HG03575 (cell line): ENCODE data around the gene FXYD5.

Experiments used
- ATAC-seq: cut with Tn5 transposase; IDR thresholded peaks from one replicate; pipeline ENCODE4 v1.9.1; 2021; ENCODE audit not compliant: unreplicated experiment, insufficient number of reproducible peaks, low FRiP score; ENCODE audit errors: extremely low read depth

Gene FXYD5

GRCh38 chr19:35133826-35134225 is 20.7 kb upstream of the FXYD5 start:
- no peak for ATAC-seq

- no peak for ATAC-seq
Measured at GRCh38 chr19:35134601-35135242, 19.8 kb upstream of the FXYD5 start, which contains the start of gene LGI4. Gene LGI4 (minus strand): TSS chr19:35135059. CDS start chr19:35134680, 379 bp downstream.

DNA sequence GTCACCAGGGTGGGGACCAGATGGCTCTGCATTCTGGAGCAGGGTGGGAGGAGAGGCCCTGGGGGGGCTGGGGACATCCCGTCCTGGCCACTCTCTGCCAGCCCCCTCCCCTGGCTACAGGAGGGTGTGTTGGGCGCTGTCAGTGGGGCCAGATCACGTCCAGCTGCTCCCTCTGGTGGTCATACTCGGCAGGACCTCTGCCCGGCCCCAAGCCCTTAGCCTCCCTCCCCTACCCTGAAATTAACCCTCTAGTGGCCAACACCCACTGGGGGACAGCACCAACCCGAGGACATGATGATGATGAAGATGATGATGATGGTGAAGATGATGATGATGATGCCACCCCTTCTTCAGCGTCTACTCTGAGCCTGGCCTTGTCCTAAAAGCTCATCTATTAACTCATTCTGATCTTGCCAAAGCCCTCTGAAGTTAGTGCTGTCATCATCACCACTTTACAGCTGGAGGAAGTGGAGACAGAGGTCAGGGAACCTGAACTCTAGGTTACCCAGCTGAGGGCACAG is 19.1 kb upstream of the FXYD5 start:
- ATAC-seq, result no peak

GRCh38 chr19:35136231-35136630 is 18.3 kb upstream of the FXYD5 start:
- ATAC-seq, result no peak

DNA sequence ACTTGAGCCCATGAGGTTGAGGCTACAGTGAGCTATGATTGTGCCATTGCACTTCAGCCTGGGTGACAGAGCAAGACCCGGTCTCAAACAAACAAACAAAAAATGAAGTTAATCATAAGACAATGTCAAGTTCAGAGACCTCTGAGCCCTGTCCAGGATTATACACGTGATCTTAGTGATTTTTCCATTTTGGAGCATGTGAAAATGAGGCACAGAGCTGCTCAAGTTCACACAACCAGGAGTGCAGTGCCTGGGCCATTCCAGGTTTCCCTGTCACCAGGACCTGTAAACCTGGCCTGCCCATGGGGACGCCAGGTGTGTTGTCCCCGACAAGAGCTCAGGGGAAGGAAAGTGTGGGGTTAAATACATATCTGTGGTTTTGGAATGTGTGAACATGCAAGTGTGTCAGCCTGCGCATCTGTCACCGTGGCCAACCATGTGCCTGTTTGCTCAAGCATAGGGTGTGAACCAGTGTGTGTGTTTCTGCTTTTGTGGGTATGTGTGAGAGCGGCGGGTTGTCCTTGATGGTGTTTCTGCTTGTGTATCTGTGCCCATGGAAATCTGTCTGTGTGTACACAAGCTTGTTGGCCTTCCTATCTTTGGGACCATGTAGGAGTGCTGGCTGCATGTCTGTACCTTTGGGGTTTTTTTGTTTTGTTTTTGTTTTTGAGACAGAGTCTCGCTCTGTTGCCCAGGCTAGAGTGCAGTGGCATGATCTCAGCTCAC is 17.4 kb upstream of the FXYD5 start:
- no peak for ATAC-seq

DNA sequence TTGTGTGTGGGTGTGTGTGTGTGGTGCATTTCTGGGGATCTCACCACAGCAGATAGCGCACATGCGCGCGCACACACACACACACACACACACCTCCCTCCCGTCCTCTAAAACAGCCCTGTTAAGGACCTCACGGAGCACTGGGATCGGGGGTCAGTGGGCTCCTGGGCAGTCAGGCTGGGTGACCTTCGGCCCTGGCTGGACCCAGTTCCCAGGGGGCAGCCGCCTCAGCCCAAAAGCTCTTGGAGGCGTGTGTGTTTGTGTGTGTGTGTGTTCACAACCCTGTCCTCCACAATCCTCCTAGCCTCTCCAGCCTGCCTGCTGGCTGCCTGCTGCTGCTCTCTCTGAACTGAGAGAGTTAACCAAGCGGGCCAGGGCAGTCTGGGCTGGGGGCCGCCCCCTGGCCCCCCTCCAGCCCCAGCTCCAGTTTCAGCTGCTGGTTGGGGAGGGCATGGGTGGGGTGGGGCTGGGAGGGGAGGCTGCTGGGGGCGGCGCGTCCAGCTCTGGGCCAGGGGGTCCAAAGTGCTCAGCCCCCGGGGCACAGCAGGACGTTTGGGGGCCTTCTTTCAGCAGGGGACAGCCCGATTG is 16.1 kb upstream of the FXYD5 start, which contains the start of gene FXYD1:
Gene FXYD1 (plus strand): TSS at position 520 of the 588 bp plus-strand sequence. CDS start 1,256 bp downstream, outside the sequence.
- no peak for ATAC-seq

DNA sequence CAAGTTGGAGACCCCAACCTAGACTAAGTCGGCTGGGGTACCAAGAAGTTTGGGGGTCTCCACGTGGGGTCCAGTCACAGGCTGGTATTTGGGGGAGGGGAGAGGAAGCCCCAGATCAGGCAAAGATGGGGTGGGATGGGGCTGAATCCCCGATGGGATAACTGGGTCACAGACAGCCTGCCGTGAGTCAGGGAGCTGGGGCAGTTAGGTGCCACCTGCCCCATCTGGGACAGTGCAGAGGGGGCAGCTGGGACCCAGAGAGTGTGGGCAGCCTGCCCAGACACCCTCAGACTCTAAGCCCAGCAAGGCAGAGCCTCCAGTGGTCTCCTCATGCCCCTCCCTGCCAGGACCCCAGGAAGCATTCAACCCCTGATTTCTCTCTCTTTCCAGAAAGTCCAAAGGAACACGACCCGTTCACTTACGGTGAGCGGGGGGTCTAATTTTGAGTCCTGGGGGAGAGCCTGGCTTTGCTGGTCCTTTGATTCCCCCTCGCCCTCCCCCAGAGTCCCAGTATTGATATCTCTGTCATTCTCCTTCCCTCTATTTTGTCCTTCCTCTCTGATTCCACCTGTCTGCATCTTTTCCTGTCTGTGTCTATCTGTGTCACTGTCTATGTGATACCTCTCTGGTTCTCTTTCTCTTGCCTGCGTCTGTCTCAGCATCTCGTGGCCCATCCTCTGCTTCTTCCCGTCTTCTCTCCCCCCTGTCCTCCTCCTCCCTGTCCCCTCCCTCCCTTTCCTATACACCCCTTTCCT is 14.2 kb upstream of the FXYD5 start:
- no peak for ATAC-seq

DNA sequence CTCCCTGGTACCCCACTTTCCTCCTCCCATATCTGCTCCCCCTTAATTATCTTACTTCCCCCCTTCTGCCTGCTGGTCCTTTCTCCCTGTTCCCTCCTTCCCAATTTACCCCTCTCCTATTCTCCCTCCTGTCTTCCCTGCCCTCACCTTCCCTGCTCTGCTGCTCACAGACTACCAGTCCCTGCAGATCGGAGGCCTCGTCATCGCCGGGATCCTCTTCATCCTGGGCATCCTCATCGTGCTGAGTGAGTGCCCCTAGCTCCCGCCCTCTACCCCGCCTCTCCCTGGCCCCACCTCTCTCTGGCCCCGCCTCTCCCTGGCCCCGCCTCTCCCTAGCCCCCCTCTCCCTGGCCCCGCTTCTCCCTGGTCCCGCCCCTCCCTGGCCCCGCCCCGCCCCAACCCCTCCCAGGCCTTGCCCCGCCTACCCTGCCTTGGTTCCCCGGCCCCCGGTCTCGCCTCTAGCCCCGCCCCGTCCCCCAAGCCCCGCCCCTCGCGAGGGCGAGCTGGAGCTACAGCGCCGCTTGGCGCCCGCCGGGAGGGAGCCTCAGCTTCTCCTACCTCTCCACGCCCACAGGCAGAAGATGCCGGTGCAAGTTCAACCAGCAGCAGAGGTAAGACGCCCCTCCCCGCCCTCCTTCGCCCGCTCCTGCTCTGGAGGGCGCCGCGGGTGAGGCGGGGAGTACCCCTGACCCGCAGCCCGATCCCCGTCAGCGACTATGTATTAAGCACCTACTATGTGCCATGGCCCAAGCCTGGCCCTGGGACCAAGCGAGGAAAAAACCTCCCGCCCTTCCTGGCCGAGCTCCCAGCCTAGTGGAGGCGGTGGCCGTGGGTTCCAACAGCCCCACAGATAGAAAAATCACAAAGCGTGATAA is 13.3 kb upstream of the FXYD5 start:
- ATAC-seq, result no peak

DNA sequence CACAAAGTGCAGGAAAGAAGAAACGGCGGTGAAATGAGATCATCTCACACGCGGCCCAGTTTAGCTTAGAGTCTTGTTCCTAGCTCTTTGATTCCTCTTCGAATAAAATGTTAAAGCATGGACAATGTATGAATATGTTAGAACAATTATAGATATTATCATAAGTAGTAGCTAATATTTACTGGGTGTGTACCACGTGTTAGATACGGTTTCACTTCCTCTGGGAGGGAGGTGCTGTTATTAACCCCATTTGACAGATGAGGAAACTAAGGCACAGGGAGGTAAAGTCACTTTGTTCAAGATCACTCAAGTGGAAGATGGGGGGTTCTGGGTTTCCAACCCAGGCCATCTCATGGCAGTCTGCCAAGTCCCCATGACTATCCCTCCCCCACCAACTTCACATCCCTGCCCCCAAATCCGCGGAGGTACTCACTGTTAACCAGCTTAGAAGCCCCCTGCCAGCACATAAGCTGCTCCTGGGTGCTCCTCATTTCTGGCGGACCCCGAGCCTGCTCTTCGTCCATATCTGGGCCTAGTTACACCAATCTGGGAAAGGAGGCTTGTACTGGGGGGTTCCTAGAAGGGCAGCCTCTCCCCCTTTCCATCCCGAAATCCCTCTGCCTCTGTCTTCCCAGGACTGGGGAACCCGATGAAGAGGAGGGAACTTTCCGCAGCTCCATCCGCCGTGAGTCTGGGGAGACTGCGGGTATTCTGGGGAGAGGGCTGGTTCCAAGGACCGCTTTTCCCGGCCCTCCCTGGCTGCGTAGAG is 12.5 kb upstream of the FXYD5 start:
- ATAC-seq, result no peak

DNA sequence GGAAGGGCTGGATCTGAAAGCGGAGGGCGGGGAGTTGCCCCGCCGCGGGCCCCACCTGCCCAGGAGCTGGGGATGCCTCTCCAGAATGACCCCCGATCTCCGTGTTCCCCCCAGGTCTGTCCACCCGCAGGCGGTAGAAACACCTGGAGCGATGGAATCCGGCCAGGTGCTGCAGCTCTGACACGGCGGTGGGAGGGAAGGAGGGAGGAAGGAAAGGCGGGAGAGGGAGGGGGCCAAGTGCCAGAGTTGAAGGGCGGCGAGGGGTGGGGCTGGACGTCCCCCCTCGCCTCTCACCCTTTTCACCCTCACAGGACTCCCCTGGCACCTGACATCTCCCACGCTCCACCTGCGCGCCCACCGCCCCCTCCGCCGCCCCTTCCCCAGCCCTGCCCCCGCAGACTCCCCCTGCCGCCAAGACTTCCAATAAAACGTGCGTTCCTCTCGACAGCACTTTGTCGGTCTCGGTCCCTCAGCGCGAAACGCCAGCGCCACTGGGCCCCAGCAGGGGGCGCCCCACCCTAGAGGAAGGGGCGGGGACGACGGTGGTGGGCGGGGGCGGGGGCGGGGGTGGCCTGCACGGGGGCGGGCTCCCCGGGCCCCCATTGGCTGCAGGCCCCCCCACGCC is 11.8 kb upstream of the FXYD5 start:
- no peak for ATAC-seq

GRCh38 chr19:35143231-35143715 is 11.3 kb upstream of the FXYD5 start, which contains the start of gene FXYD7:
Gene FXYD7 (plus strand): TSS chr19:35143255. CDS start chr19:35143334, 79 bp downstream.
- ATAC-seq, result no peak

- ATAC-seq, result no peak
Measured at GRCh38 chr19:35143818-35144217, 10.7 kb upstream of the FXYD5 start.

- no peak for ATAC-seq
Measured at GRCh38 chr19:35144259-35144599, 10.3 kb upstream of the FXYD5 start.

GRCh38 chr19:35144600-35145436 is 9.7 kb upstream of the FXYD5 start:
- ATAC-seq, result no peak

DNA sequence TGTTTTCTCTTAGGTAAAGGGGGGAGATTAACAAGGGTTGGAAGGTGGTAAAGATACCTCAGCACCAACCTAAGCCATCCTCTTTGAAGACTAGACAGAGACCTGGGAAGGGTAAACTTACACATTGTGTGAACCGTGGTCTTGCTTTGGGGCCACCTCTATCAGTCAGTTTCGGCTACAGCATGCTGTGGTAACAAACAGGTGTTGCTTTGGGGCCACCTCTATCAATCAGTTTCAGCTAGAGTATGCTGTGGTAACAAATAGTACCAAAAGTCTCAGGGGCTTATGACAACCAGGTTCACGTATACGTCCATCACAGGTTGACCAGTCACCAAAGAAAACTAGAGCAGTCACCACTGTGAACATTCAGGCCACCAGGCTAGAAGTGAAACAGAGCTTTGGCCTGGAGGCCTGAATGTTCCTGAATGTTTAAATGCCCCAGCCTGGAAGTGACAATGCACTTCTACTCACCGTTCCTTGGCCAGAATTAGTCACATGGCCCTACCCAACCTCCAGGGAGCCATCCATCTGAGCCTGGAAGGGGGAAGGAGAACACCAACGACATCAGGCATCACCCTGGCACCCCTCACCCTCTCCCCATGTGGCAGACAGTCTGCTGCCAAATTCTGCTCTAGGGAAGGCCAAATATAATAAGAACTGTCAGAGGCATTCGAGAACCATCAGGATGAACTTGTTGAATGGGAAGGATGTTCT is 7.6 kb upstream of the FXYD5 start:
- ATAC-seq, result no peak

GRCh38 chr19:35149463-35149862 is 5.1 kb upstream of the FXYD5 start:
- ATAC-seq, result no peak
